ENCODE measurements around the gene SREBF2.

SREBF2 gene

GRCh38 chr22:41922328-41922727 lies 89.4 kb downstream of the SREBF2 start:
- DNase-seq (ENCODE audit: low spot score) = no peak

- DNase-seq (ENCODE audit: low spot score) = no peak
These were observed 90.2 kb downstream of the SREBF2 start for GRCh38 chr22:41922940-41923594.

- no peak for DNase-seq (ENCODE audit: low spot score)
These were observed 90.8 kb downstream of the SREBF2 start for GRCh38 chr22:41923595-41924276.

- DNase-seq (ENCODE audit: low spot score) = peak; percentile 38
These were observed 93.0 kb downstream of the SREBF2 start for GRCh38 chr22:41925783-41926460.

- DNase-seq (ENCODE audit: low spot score) = no peak
These were observed 94.9 kb downstream of the SREBF2 start for GRCh38 chr22:41927813-41928212.

DNA sequence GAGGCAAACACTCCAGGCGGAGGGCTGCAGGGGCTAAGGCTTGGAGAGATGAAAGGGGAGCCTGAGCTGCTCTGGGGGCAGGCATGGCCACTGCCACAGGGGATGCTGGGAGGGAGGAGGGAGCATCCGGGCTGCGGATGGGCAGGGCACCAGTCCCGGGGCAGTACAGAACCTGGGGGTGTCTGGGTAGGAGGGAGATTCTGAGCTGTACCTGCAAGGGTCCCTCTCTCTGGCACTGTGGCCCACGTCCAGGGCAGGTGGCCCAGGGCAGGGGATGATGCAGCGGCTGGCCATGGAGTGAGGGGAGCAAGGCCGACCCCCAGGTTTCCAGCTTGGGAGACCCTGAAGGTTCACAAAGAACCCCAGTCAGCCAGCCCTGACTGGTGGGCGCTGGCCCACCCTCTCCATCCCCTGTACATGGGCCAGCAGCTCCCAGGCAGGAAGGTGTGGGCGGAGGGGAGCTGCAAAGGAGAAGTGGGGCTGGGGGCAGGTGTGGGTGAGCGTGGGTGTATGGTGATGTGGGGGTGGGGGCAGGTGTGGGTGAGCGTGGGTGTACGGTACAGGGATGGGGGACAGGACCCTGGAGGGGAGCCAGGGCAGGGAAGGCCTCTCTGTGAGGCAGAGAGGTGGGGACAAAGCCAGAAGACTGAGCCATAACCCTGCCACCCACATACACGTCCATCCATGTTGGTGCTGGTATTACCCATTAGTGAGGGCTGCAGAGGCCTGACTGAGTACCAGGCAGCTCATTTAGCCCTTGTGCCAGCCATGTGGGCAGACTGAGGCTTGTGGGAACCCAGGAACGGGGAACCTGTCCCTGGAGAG lies 95.9 kb downstream of the SREBF2 start:
- no peak for DNase-seq (ENCODE audit: low spot score)

GRCh38 chr22:41929418-41929810 lies 96.5 kb downstream of the SREBF2 start:
- DNase-seq (ENCODE audit: low spot score) = no peak

DNA sequence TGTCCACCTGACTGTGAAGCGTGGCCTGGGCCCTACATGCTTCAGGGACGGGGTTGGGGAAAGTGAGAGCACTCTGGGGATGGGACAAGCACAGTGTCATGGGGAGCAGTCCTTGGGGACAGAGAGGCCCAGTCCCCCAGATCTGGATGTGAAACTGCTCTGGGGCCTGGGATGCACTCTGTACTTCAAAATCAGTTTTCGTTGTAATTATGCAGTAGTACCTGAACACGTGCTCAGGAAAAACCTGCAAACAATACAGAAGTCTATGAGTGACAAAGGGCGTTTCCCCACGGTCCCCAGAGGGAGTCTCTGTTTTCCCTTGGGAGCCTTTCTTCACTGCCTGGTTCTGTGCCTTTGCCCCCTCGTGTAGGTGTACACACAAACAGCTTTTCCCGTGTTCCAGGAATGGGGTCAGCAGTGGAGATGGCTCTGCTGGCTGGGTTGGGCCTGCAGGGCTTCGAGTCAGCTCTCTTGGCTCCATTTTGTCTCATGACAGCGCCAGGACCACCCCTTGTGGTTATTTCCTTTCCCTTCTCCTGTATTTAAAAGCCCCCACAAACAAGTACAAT lies 98.9 kb downstream of the SREBF2 start:
- DNase-seq (ENCODE audit: low spot score) = no peak

GRCh38 chr22:41932353-41932752 lies 99.4 kb downstream of the SREBF2 start:
- DNase-seq (ENCODE audit: low spot score) = no peak

DNA sequence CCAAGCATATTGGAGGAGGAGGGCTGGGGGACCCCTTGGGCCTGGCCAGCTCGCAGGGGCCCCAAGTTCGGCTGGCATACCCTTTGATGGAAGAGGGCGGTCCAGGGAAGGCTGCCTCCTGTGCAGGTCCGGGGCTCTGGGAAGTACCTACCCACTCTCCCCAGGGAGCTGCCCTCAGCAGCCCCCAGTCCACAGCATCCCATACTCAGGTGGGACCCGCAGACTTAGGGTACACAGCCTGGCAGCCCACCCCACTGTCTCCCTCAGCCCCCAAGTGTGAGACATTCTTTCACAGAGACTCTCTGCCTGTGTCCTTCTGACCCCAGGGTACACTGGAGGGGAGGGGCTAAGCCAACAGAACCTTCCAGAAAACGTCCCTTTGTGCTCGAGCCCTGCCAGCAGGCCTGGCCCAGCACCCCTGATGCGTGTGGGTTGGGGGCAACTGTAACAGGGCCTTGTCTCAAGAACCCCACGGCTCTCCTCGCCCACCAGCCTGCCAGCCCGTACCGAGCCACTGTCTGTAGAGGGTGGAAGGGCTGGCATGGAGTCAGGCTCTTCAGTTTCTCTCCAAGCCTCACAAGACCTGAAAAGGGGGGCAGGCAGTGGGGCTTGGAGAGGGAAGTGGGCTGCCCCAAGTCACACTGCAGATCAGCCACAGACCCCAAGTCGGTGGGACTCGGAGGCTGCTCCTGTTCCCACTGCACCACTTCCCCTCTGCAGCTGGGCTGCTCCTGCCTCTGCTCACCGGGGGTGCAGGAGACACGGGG lies 100.7 kb downstream of the SREBF2 start:
- DNase-seq (ENCODE audit: low spot score) = no peak

DNA sequence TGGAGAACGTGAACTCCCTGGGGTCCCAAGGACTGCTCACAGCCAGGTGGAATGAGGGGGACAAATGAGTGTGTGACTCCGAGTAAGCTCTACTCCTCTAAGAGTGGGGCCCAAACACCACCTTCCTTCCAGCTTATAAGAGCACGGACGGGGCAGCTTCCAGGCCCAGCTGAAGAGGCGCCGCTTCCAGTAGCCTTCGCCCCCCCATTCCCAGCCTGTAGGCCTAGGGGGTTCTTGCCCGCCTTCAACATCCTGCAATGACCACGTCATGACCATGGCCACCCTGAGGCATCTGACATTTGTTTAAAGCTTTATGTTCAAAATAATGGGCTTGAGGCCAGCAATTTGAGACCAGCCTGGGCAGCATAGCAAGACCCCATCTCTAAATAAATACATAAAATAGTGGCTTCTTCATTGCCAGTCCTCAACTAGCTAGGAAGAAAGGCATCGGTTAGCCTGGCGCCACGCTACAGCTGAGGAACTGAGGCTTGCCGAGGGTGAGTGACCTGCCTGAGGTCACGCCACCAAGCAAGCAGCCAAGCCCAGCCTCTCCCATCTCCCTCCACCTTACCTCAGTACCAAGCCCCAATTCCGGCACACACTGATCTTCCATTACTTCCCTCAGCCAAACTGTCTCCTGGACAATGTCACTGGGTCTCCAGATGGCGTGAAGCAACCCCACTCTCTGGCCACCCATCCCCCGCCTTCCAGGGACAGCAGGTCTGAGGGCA lies 101.5 kb downstream of the SREBF2 start:
- no peak for DNase-seq (ENCODE audit: low spot score)

- DNase-seq (ENCODE audit: low spot score) = no peak
These were observed 102.1 kb downstream of the SREBF2 start for GRCh38 chr22:41935015-41935351.

DNA sequence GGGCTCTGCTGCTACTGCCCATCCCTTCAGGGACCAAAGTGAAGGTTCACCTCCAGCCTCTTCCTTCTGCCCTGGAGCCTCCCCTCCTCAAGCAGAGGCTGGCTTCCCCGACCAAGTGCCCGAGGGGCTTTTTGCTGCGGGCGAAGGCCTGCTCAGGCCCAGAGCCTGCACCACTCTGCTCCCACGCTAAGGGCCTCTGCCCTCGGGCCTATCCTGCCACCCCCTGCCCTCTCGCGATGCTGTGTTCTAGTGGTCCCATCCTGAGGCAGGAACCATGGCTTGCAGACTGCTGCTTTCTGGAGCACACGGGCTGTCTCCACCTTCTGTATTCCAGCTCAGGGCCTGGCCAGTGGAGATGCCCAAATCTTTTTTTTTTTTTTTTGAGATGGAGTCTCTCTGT lies 102.6 kb downstream of the SREBF2 start:
- no peak for DNase-seq (ENCODE audit: low spot score)

GRCh38 chr22:41936894-41937169 lies 103.9 kb downstream of the SREBF2 start:
- DNase-seq (ENCODE audit: low spot score) = no peak

DNA sequence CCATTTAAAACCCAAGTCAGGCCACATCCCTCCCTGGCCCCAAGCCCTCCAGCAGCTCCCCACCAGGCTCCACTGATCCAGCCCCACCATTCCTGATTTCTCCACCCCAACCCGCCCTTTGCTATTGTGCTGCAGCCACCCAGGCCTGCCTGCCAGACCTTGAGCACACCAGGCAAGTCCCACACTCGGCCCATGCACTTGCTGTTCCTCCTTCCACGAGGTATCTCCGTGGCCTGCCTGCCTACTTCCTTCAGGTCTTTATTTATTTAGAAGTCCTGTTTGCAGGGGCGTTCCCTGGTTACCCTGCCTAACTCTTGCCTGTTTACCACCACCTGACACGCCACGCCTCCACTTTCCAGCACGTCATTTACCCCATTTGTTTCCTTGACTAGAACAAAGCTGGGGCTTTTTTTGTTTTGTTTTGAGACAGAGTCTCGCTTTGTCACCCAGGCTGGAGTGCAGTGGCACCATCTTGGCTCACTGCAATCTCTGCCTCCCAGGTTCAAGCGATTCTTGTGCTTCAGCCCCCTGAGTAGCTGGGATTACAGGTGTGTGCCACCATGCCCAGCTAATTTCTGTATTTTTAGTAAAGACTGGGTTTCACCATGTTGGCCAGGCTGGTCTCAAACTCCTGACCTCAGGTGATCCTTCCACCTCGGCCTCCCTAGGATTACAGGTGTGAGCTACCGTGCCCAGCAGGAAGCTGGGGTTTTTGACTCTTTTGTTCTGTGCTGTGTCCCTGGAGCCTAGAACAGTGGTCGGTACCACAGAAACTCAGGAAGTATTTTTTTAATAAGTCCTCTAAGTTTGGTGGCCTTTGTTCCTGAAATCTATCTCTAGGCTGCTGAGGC lies 107.3 kb downstream of the SREBF2 start:
- no peak for DNase-seq (ENCODE audit: low spot score)

- peak; percentile 82 for DNase-seq (ENCODE audit: low spot score)
These were observed 108.2 kb downstream of the SREBF2 start for GRCh38 chr22:41940832-41941765.

- peak; percentile 92 for DNase-seq (ENCODE audit: low spot score)
These were observed 110.8 kb downstream of the SREBF2 start for GRCh38 chr22:41943661-41944209.

DNA sequence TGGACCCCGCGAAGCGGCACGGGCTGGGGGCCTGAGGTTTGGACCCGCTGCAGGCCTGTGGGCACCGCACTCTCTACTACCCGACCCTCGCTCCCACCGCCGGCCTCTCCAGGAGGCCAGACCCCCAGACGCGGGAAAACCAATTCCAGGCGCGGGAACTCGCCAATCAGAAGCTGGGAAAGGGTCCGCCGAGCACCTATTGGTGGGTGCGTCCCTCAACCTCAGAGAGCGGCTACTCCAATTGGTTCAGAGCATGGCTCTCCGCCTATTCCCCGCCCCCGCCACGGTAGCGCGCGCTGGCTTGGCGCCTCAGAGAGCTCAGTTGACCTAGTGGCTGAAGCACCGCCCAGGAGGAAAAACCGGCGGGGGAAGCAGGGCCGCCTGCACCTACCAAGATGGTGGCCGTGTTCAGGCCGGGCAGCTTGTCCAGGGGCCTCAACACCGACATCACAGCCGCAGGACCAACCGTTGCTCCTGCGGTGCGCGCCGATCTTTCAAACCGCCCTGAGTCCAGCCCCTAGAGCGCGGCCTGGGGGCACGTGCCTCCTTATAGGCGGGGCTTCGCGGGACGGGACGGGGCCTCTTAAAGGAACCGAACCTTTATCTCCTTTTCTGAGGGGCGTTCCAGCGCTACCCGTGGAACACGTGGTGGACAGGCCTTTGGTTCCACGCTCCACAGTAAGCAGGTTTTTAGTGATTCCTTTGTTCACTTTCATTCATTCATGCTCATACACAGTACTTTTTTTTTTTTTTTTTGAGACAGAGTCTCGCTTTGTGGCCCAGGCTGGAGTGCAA lies 113.9 kb downstream of the SREBF2 start, which contains the start of gene CENPM:
Gene CENPM (minus strand): TSS at position 524 of the 795 bp plus-strand sequence. CDS start 76 bp downstream, at position 448.
- peak; percentile 92 for DNase-seq (ENCODE audit: low spot score)
